ENCODE data around the gene SRI. TPM values are rescaled to one million over a fixed set of nuclear protein-coding genes. Genes with fewer than 3 reads are reported as not detected.
A peak's percentile ranks its signal among the peaks of the same experiment; 100 is the strongest.

SRI gene
- total RNA-seq, 1 donor from 2014 or later = 16.7 TPM

DNA sequence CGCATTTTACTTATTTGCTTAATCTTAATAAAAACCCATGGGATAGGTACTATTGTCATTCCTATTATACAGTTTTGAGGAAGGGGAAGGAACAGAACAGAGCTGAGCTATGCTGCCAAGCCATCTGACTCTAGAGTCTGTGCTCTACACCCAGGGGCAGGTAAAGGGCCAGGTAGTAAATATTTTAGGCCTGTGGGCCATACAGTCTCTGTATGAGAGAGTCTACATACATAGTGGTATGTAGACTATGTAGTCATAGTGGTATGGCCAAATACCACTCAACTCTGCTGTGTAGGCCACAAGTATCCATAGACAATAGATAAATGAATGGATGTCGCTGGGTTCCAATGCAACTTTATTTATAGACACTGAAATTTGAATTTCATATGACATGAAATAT is 3.4 kb upstream of the SRI start:
- TF ChIP-seq, protein P1, sequence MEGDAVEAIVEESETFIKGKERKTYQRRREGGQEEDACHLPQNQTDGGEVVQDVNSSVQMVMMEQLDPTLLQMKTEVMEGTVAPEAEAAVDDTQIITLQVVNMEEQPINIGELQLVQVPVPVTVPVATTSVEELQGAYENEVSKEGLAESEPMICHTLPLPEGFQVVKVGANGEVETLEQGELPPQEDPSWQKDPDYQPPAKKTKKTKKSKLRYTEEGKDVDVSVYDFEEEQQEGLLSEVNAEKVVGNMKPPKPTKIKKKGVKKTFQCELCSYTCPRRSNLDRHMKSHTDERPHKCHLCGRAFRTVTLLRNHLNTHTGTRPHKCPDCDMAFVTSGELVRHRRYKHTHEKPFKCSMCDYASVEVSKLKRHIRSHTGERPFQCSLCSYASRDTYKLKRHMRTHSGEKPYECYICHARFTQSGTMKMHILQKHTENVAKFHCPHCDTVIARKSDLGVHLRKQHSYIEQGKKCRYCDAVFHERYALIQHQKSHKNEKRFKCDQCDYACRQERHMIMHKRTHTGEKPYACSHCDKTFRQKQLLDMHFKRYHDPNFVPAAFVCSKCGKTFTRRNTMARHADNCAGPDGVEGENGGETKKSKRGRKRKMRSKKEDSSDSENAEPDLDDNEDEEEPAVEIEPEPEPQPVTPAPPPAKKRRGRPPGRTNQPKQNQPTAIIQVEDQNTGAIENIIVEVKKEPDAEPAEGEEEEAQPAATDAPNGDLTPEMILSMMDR (IDR thresholded peaks at IDR 0.05) = no peak
- Histone ChIP-seq H3K9me3 (no peaks in the 10 kb centered on the region), H3K4me1 (peaks cover 2% of the 10 kb centered on the region in 2 donors), H3K36me3 (no peaks in the 10 kb centered on the region), H3K27me3 (no peaks in the 10 kb centered on the region), H3K4me3 (no peak overlapping the region), H3K27ac (no peak overlapping the region)
- DNase-seq (ENCODE audit: low spot score in 2 of 2) = no peak
- intact Hi-C loops (cut with DNase I) = no loop called here

DNA sequence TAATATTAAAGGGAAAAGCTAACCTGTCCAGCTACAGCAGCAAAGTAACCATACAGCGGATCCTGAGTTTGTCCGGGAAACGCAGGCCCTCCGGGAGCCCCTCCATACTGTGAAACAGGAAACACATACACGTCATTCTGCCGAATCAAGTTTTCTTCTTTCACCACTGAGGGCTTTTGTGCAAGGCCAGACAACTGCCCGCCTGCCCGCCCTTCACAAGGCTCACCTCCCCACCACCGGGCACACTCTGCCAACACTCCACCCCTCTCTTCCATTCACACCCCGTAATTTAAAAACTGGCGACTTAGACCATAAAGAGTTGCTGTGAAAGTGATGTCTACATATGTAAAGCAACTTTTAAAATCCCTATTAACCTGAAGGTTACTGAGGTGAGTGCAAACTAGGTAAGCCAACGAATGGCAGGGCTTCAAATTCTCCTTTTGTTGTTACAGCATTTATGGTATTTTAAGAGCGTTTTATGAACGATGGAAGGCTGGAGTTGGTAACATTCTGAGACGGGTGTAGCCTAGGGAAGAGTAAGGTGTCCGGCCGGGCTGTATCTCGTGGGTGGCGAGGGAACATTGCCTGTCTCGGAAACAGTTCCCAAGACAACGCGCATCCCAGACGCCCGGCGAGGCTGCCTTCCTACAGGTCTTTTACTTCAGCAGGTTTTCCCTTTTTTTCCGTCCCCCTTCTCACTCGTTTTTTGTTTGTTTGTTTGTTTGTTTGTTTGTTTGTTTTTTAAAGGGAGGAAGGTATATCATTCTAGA is 817 bp downstream of the SRI start:
- DNase-seq (ENCODE audit: low spot score in 2 of 2) = peak in 1 of 2 donors; percentile 80
- intact Hi-C loops (cut with DNase I) = loop anchor here (5.0 to 10.0 kb wide), 4 partner anchors 342 to 1064 kb away; partner anchors contain the start of genes CROT, DBF4, DMTF1 and SLC25A40
- Histone ChIP-seq H3K4me1 (peaks cover 6 to 7% of the 10 kb centered on the region in 2 donors), H3K27ac (peak overlapping the region; percentile 86 to 89), H3K4me3 (peak overlapping the region; percentile 82 to 88), H3K9me3 (no peaks in the 10 kb centered on the region), H3K36me3 (peaks cover 10 to 28% of the 10 kb centered on the region in 2 donors), H3K27me3 (no peaks in the 10 kb centered on the region)
- TF ChIP-seq, protein P1 (IDR thresholded peaks at IDR 0.05) = no peak

DNA sequence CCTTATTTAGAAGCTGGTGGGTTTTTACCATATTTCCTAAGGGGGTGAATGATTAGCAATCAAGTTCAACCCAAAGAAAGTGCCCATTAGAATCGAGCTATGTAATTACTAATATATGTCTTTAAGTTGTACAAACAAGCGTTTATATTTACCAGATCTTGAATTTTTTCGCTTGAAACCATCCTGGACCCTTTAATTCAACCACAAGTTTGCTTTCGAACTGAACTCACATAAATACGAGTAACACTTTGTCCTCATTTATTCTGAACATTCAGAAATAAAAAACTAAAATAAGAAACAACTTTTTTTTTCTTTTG is 1.5 kb downstream of the SRI start:
- TF ChIP-seq, protein P1 (IDR thresholded peaks at IDR 0.05) = no peak
- Histone ChIP-seq H3K36me3 (peaks cover 10 to 35% of the 10 kb centered on the region in 2 donors), H3K4me1 (peaks cover 6 to 7% of the 10 kb centered on the region in 2 donors), H3K27ac (peak overlapping the region; percentile 86 to 89), H3K9me3 (no peaks in the 10 kb centered on the region), H3K4me3 (peak overlapping the region; percentile 82 to 88), H3K27me3 (no peaks in the 10 kb centered on the region)
- intact Hi-C loops (cut with DNase I) = loop anchor here (5.0 to 10.0 kb wide), 4 partner anchors 341 to 1064 kb away; partner anchors contain the start of genes CROT, DBF4, DMTF1 and SLC25A40
- DNase-seq (ENCODE audit: low spot score in 2 of 2) = no peak

DNA sequence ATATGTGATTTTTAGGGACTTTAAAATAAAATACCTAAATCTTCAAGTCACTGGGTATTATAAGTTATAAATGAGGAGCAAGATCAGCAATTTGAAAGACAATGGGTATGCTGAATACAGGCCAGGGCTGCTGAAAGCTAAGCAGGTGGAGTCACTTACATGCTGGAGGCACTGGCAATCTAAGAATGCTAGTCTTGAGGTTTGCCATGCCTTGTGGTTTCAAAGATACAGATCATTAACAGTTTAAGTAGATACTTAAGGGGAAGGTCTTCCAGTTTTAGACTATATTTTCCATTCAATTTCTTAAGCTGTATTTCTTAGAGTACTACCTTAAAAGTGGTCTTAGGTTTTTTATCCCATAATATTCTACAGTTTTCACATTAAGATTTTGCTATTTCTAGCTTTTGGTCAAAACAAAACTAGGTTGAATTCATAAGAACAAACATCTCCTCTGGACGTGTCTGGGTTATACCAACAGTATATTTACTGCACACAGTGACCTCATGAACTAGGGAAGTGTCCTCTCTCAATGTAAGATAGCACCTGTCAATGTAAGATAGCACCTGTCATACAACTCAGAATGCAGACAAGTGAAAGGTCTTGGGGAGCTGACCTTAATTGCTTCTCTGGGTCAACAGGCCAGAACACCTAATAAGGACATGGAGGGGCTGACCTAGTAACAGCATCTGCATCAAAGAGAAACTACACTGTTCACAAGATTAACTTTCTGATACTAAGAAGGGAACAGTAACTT is 2.0 kb downstream of the SRI start:
- peak overlapping the region; percentile 86 to 89 for H3K27ac ChIP-seq
- H3K36me3 ChIP-seq = peaks cover 10 to 40% of the 10 kb centered on the region in 2 donors
- H3K27me3 ChIP-seq = no peaks in the 10 kb centered on the region
- intact Hi-C loops (cut with DNase I) = loop anchor here (5.0 to 10.0 kb wide), 4 partner anchors 341 to 1063 kb away; partner anchors contain the start of genes CROT, DBF4, DMTF1 and SLC25A40
- H3K4me3 ChIP-seq = peak overlapping the region in 1 of 2 donors; percentile 82
- H3K4me1 ChIP-seq = peaks cover 6 to 7% of the 10 kb centered on the region in 2 donors
- H3K9me3 ChIP-seq = no peaks in the 10 kb centered on the region
- TF ChIP-seq, protein P1 (IDR thresholded peaks at IDR 0.05) = no peak
- DNase-seq (ENCODE audit: low spot score in 2 of 2) = no peak

DNA sequence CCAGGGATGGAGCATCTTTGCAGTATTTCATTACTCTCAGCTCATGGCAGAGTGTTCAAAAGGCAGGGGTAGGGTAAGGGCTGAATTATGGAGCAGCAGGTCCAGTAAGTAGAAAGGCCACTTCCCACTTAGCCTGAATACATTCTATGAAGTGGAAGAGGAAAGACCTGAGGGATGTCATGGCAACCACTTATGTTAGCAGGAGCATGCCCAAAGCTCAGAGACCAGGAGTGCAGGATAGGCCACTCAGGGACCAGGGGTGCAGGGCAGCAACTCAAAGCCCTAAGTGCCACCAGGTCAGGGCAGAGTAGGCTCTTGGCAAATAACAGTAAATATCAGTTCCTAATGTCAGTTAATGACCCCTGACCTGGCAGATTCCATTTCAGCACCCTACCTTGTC is 3.6 kb downstream of the SRI start:
- TF ChIP-seq, protein P1 (IDR thresholded peaks at IDR 0.05) = no peak
- peaks cover 6 to 7% of the 10 kb centered on the region in 2 donors for H3K4me1 ChIP-seq
- no peaks in the 10 kb centered on the region for H3K9me3 ChIP-seq
- H3K4me3 ChIP-seq = no peak overlapping the region
- peaks cover 10 to 46% of the 10 kb centered on the region in 2 donors for H3K36me3 ChIP-seq
- intact Hi-C loops (cut with DNase I) = loop anchor here (5.0 to 10.0 kb wide), 4 partner anchors 339 to 1061 kb away; partner anchors contain the start of genes CROT, DBF4, DMTF1 and SLC25A40
- no peak for DNase-seq (ENCODE audit: low spot score in 2 of 2)
- H3K27me3 ChIP-seq = no peaks in the 10 kb centered on the region
- H3K27ac ChIP-seq = no peak overlapping the region

Data from ascending aorta (tissue), 2 donors.